ENCODE data around the gene SUCLG1. TPM values are rescaled to one million over a fixed set of nuclear protein-coding genes. Genes with fewer than 3 reads are reported as not detected.
"Not testable (repeated sequence)": the region's sequence is repeated elsewhere in the genome, so short reads cannot be mapped to it uniquely, and the experiment has no call there.

Gene SUCLG1
- total RNA-seq, 2 donors from 2014 or later: 33.6 to 41.9 TPM

GRCh38 chr2:84409531-84409930 lies 49.5 kb downstream of the SUCLG1 start:
- Histone ChIP-seq H3K36me3 (ENCODE audit: control insufficient read depth, insufficient read depth, low read length) (no peaks in the 10 kb centered on the region), H3K27ac (ENCODE audit: low read depth, low read length) (no peak overlapping the region), H3K4me1 (ENCODE audit: control insufficient read depth, insufficient read depth, low read length) (peaks cover 12% of the 10 kb centered on the region), H3K9me3 (ENCODE audit: control insufficient read depth, low read length) (no peaks in the 10 kb centered on the region), H3K27me3 (ENCODE audit: control insufficient read depth, insufficient read depth, low read length, poor library complexity, severe bottlenecking) (peaks cover 36% of the 10 kb centered on the region), H3K9ac (ENCODE audit: extremely low read depth, low read length, poor library complexity, severe bottlenecking) (no peak overlapping the region), H3K4me3 (ENCODE audit: low read length) (no peak overlapping the region)
- H3K27ac Mint-ChIP-seq: no peak overlapping the region
- H3K4me1 Mint-ChIP-seq: peaks cover 17% of the 10 kb centered on the region
- H3K9me3 Mint-ChIP-seq: no peaks in the 10 kb centered on the region
- WGBS, 2 experiments (ENCODE audit: insufficient coverage in 1 of 2, insufficient read length in 1 of 2): 85 to 88% methylated on average over 1 to 2 of the region's 2 CpGs
- no peaks in the 10 kb centered on the region for H3K36me3 Mint-ChIP-seq (ENCODE audit: low read depth)
- no peak for TF ChIP-seq CTCF (conservative IDR thresholded peaks at IDR 0.05)
- DNase-seq: no peak
- H3K4me3 Mint-ChIP-seq: no peak overlapping the region
- peaks cover 24% of the 10 kb centered on the region for H3K27me3 Mint-ChIP-seq (ENCODE audit: insufficient read depth)

DNA sequence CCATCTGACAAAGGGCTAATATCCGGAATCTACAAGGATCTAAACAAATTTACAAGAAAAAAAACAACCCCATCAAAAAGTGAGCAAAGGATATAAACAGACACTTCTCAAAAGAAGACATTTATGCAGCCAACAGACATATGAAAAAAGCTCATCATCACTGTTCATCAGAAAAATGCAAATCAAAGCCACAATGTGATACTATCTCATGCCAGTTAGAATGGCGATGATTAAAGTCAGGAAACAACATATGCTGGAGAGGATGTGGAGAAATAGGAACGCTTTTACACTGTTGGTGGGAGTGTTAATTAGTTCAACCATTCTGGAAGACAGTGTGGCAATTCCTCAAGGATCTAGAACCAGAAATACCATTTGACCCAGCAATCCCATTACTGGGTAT lies 57.0 kb downstream of the SUCLG1 start:
- H3K9me3 Mint-ChIP-seq; H3K4me1 ChIP-seq (ENCODE audit: control insufficient read depth, insufficient read depth, low read length); H3K4me3 ChIP-seq (ENCODE audit: low read length); DNase-seq; H3K9me3 ChIP-seq (ENCODE audit: control insufficient read depth, low read length); H3K36me3 ChIP-seq (ENCODE audit: control insufficient read depth, insufficient read depth, low read length); H3K9ac ChIP-seq (ENCODE audit: extremely low read depth, low read length, poor library complexity, severe bottlenecking); H3K27ac Mint-ChIP-seq; H3K4me3 Mint-ChIP-seq; H3K4me1 Mint-ChIP-seq; H3K36me3 Mint-ChIP-seq (ENCODE audit: low read depth); H3K27ac ChIP-seq (ENCODE audit: low read depth, low read length): not testable (repeated sequence)
- H3K27me3 Mint-ChIP-seq (ENCODE audit: insufficient read depth): peaks cover 35% of the 10 kb centered on the region
- H3K27me3 ChIP-seq (ENCODE audit: control insufficient read depth, insufficient read depth, low read length, poor library complexity, severe bottlenecking): peaks cover 31% of the 10 kb centered on the region
- 89% methylated on average over 3 of the region's 3 CpGs; no CpG with 5 or more reads in 1 of the 2 experiments for WGBS, 2 experiments (ENCODE audit: insufficient coverage in 1 of 2, insufficient read length in 1 of 2)

DNA sequence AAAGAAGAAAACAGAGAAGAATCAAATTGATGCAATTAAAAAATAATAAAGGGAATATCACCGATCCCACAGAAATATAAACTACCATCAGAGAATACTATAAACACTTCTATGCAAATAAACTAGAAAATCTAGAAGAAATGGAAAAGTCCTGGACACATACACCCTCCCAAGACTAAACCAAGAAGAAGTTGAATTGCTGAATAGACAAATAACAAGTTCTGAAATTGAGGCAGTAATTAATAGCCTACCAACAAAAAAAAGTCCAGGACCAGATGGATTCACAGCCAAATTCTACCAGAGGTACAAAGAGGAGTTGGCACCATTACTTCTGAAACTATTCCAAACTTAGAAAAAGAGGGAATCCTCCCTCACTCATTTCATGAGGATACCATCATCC lies 59.2 kb downstream of the SUCLG1 start:
- not testable (repeated sequence) for H3K4me1 ChIP-seq (ENCODE audit: control insufficient read depth, insufficient read depth, low read length); H3K9me3 Mint-ChIP-seq; H3K27ac ChIP-seq (ENCODE audit: low read depth, low read length); DNase-seq; H3K36me3 Mint-ChIP-seq (ENCODE audit: low read depth); H3K4me3 Mint-ChIP-seq; H3K36me3 ChIP-seq (ENCODE audit: control insufficient read depth, insufficient read depth, low read length); H3K27ac Mint-ChIP-seq; H3K9ac ChIP-seq (ENCODE audit: extremely low read depth, low read length, poor library complexity, severe bottlenecking); H3K9me3 ChIP-seq (ENCODE audit: control insufficient read depth, low read length); H3K4me3 ChIP-seq (ENCODE audit: low read length); H3K4me1 Mint-ChIP-seq
- 89% methylated on average over 1 of the region's 1 CpG; no CpG with 5 or more reads in 1 of the 2 experiments for WGBS, 2 experiments (ENCODE audit: insufficient coverage in 1 of 2, insufficient read length in 1 of 2)
- H3K27me3 Mint-ChIP-seq (ENCODE audit: insufficient read depth): peaks cover 22% of the 10 kb centered on the region
- peaks cover 19% of the 10 kb centered on the region for H3K27me3 ChIP-seq (ENCODE audit: control insufficient read depth, insufficient read depth, low read length, poor library complexity, severe bottlenecking)

DNA sequence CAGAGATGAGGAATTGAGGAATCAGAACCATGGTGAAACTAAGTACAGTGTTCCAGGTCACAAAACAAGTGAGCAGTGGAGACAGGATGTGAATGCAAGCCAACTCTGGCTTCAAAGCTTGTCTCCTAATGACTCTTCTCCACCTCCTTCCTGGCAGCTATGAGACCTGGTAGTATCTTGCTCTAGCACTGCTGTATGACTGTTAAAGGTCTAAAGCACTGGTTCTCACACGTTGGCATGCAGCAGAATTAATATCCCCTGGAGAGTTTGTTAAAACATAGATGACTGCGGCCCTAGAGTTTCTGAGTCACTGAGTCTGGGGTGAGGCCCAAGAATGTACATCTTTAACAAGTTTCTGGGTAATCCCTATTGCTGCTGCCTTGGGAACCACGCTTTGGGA lies 63.3 kb downstream of the SUCLG1 start:
- Histone ChIP-seq H3K27ac (ENCODE audit: low read depth, low read length) (no peak overlapping the region), H3K36me3 (ENCODE audit: control insufficient read depth, insufficient read depth, low read length) (no peaks in the 10 kb centered on the region), H3K9ac (ENCODE audit: extremely low read depth, low read length, poor library complexity, severe bottlenecking) (no peak overlapping the region), H3K27me3 (ENCODE audit: control insufficient read depth, insufficient read depth, low read length, poor library complexity, severe bottlenecking) (peaks cover 15% of the 10 kb centered on the region), H3K4me1 (ENCODE audit: control insufficient read depth, insufficient read depth, low read length) (peaks cover 9% of the 10 kb centered on the region), H3K9me3 (ENCODE audit: control insufficient read depth, low read length) (peaks cover 18% of the 10 kb centered on the region), H3K4me3 (ENCODE audit: low read length) (no peak overlapping the region)
- 91 to 95% methylated on average over 2 to 3 of the region's 3 CpGs for whole genome bisulfite sequencing, 2 experiments (ENCODE audit: insufficient coverage in 1 of 2, insufficient read length in 1 of 2)
- H3K27me3 Mint-ChIP-seq (ENCODE audit: insufficient read depth): peaks cover 13% of the 10 kb centered on the region
- no peak overlapping the region for H3K4me3 Mint-ChIP-seq
- H3K27ac Mint-ChIP-seq: no peak overlapping the region
- H3K9me3 Mint-ChIP-seq: peaks cover 18% of the 10 kb centered on the region
- H3K4me1 Mint-ChIP-seq: peaks cover 18% of the 10 kb centered on the region
- no peak for TF ChIP-seq CTCF (conservative IDR thresholded peaks at IDR 0.05)
- DNase-seq: no peak
- H3K36me3 Mint-ChIP-seq (ENCODE audit: low read depth): peaks cover 4% of the 10 kb centered on the region

All from endodermal cell (in vitro differentiated cells).